DOHH2 (cell line): ENCODE data around the gene CDH22.

ENCODE experiments used
- EZH2phosphoT487 ChIP-seq: fragments of 200-600 bp; sonication (generic); IDR thresholded peaks from 2 replicates; pipeline ENCODE4 v1.6.1; 2017; ENCODE audit warnings: borderline replicate concordance, mild to moderate bottlenecking, antibody characterized with exemption, low read length, moderate library complexity, mixed read lengths
- TF ChIP-seq, protein P1 (sequence below): fragments of 200-600 bp; sonication (generic); IDR thresholded peaks from one replicate; pipeline ENCODE4 v1.5.1; 2014; ENCODE audit warnings: antibody characterized with exemption, mild to moderate bottlenecking, low read depth, low read length; ENCODE audit not compliant: poor library complexity, severe bottlenecking

DNA sequence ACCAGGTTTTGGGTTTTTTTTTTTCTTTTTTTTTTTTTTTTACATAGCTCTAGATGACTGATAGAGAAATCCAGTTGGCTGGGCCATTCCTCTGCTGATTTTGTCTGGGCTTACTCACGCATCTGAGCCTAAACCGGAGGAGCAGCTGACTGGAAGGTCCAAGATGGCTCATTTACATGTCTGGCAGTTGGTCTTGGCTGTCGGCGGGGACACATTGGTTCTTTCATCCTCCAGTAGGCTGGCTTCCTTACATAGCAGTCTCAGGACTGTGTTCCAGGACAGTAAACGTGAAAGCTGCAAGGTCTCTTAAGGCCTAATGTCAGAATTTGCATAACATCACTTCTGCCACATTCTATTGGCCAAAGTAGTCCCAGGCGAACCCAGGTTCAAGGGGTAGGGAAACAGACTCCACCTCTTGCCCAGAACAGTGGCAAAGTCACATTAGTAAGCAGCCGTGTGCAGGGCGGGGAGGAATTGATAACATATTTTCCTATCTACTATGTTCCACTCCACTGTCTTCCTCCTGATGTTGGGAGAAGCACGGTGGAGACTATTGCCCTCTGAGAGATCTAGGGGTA is 87.0 kb downstream of the CDH22 start:
- TF ChIP-seq, protein P1, sequence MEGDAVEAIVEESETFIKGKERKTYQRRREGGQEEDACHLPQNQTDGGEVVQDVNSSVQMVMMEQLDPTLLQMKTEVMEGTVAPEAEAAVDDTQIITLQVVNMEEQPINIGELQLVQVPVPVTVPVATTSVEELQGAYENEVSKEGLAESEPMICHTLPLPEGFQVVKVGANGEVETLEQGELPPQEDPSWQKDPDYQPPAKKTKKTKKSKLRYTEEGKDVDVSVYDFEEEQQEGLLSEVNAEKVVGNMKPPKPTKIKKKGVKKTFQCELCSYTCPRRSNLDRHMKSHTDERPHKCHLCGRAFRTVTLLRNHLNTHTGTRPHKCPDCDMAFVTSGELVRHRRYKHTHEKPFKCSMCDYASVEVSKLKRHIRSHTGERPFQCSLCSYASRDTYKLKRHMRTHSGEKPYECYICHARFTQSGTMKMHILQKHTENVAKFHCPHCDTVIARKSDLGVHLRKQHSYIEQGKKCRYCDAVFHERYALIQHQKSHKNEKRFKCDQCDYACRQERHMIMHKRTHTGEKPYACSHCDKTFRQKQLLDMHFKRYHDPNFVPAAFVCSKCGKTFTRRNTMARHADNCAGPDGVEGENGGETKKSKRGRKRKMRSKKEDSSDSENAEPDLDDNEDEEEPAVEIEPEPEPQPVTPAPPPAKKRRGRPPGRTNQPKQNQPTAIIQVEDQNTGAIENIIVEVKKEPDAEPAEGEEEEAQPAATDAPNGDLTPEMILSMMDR, result no peak
- no peak for TF ChIP-seq EZH2phosphoT487
